Peyer's patch (tissue), 4 donors: ENCODE measurements around the gene ZNF275. TPM values are rescaled to one million over a fixed set of nuclear protein-coding genes. Genes with fewer than 3 reads are reported as not detected.

Experiments
- DNase-seq, 3 donors: peaks; one replicate each; pipeline ENCODE4 v3.0.0-alpha.2; 2017 to 2019
- H3K27ac ChIP-seq, 4 donors: fragments of 200-600 bp; sonication (generic); one replicate each; pipeline ENCODE4 v1.5.1; 2016 to 2019
- H3K27me3 ChIP-seq, 2 donors: fragments of 200-600 bp; sonication (generic); one replicate each; pipeline ENCODE4 v1.5.1; 2019
- H3K36me3 ChIP-seq, 3 donors: fragments of 200-600 bp; sonication (generic); one replicate each; pipeline ENCODE4 v1.5.1; 2016 to 2019
- H3K4me1 ChIP-seq, 4 donors: fragments of 200-600 bp; sonication (generic); one replicate each; pipeline ENCODE4 v1.5.1; 2016 to 2019
- H3K4me3 ChIP-seq, 4 donors: fragments of 200-600 bp; sonication (generic); 1 replicate in 3 of 4; 2 replicates in 1 of 4; pipeline ENCODE4 v1.5.1; 2016 to 2019; ENCODE audit warnings: mild to moderate bottlenecking in 1 of 4
- H3K9me3 ChIP-seq, 4 donors: fragments of 200-600 bp; sonication (generic); one replicate each; pipeline ENCODE4 v1.5.1; 2016 to 2019; ENCODE audit warnings: mild to moderate bottlenecking in 1 of 4
- POLR2A ChIP-seq, 2 donors: fragments of 450-650 bp; IDR thresholded peaks; one replicate each; pipeline ENCODE4 v1.5.1; 2017; ENCODE audit warnings: antibody characterized with exemption in 2 of 2, mild to moderate bottlenecking in 2 of 2, moderate library complexity in 2 of 2
- total RNA-seq, 4 donors: library from RNA; depleted of rRNA; stranded (reverse); fragments of >200 nt; gene quantifications; one replicate each; pipeline ENCODE4 v1.1.0, GENCODE V29; 2016
- TF ChIP-seq, protein P1 (sequence below), 6 experiments: fragments of 450-650 bp in 4 of 6; fragments of 200-600 bp in 2 of 6; sonication (generic) in 1 of 6; IDR thresholded peaks; one replicate each; pipeline ENCODE4 v1.5.1; 2017 to 2019; ENCODE audit warnings: antibody characterized with exemption in 6 of 6, mild to moderate bottlenecking in 3 of 6, moderate library complexity in 1 of 6

Gene ZNF275
- total RNA-seq, 4 donors from 2014 or later = 4.0 to 12.4 (median 7.2) TPM

DNA sequence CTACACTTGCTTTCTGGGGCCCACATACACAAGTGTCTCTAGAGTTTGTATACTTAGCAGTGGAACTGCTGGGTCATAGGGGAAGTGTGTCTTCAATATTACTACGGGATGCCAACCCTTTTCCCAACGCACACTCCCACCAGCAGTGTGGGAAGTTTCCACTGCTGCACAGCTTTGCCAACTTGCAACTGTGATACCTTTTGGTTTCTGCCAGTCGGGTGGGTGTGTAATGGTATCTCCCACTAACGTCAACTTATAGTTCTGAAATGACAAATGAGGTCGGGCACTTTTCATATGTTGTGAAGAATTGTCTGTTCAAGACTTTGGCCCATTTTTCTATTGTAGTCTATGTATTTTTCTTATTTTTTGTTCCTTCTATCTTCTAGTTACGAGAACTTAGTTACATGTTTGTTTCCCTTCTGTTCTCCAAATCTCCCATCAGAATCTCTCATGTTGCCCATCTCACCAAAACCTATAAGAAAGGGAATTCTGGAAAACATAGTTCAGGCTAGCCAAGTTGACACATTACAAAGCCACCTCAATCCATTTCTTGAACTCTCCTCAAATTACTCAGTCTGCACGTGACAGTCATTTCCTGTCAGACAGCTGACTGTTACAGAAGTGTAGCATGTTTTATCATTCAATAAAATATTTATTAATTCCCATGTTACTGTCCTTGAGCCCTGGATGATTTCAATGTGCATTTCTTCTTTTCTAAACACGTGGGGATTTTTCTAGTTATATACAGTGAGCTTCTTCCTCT lies 36.5 kb downstream of the ZNF275 start:
- no peaks in the 10 kb centered on the region for H3K27me3 ChIP-seq
- H3K36me3 ChIP-seq = no peaks in the 10 kb centered on the region
- no peaks in the 10 kb centered on the region for H3K4me1 ChIP-seq
- H3K9me3 ChIP-seq = no peaks in the 10 kb centered on the region
- peak in 1 of 3 donors; percentile 7 for DNase-seq
- no peak overlapping the region for H3K4me3 ChIP-seq
- TF ChIP-seq, protein P1, sequence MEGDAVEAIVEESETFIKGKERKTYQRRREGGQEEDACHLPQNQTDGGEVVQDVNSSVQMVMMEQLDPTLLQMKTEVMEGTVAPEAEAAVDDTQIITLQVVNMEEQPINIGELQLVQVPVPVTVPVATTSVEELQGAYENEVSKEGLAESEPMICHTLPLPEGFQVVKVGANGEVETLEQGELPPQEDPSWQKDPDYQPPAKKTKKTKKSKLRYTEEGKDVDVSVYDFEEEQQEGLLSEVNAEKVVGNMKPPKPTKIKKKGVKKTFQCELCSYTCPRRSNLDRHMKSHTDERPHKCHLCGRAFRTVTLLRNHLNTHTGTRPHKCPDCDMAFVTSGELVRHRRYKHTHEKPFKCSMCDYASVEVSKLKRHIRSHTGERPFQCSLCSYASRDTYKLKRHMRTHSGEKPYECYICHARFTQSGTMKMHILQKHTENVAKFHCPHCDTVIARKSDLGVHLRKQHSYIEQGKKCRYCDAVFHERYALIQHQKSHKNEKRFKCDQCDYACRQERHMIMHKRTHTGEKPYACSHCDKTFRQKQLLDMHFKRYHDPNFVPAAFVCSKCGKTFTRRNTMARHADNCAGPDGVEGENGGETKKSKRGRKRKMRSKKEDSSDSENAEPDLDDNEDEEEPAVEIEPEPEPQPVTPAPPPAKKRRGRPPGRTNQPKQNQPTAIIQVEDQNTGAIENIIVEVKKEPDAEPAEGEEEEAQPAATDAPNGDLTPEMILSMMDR (IDR thresholded peaks at IDR 0.05) = no peak
- no peak for TF ChIP-seq POLR2A (IDR thresholded peaks at IDR 0.05)
- H3K27ac ChIP-seq = no peak overlapping the region

DNA sequence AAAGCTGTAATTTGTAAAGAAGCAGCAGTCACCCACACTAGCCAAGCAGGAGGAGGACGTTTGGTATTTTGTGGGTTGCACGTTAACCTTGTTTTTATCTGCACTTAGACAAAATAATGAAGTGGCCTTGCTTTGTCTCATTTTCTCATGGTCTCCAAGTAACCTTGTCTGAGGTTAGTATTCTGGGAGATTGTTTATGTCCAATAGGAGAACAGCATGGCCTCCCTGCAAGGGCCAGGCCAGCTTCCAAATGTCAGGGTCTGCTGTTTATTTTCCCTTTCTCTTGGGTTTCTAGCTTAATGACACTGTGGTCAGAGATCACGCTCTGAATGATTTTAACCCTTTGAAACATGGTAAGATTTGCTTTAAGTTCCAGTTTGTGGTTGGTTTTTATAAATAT lies 37.3 kb downstream of the ZNF275 start:
- no peaks in the 10 kb centered on the region for H3K9me3 ChIP-seq
- no peak overlapping the region for H3K27ac ChIP-seq
- peak in 1 of 3 donors; percentile 1 for DNase-seq
- TF ChIP-seq, protein P1 (IDR thresholded peaks at IDR 0.05) = no peak
- TF ChIP-seq POLR2A (IDR thresholded peaks at IDR 0.05) = no peak
- no peaks in the 10 kb centered on the region for H3K4me1 ChIP-seq
- no peaks in the 10 kb centered on the region for H3K27me3 ChIP-seq
- H3K36me3 ChIP-seq = no peaks in the 10 kb centered on the region
- H3K4me3 ChIP-seq = no peak overlapping the region

DNA sequence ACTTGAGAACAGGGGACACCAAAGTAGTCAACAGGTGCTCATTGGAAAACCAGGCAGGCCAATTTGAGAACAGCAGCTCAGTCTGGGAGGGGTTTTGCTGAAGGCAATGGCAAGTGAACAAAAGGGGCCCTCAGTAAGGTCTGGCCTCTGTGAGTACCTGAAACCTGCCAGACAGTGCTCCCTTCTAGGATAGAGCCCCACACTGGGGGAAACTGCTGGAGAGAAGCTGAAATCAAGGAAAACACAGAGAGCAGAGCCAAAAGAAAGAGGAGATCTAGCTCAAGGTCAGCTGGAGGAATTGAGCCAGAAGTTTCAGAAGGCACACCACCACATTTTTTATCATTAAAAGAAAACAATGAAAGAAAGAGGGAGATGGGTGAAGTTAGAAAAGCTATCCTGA lies 39.0 kb downstream of the ZNF275 start:
- no peaks in the 10 kb centered on the region for H3K36me3 ChIP-seq
- TF ChIP-seq, protein P1 (IDR thresholded peaks at IDR 0.05) = no peak
- no peak for TF ChIP-seq POLR2A (IDR thresholded peaks at IDR 0.05)
- H3K9me3 ChIP-seq = no peaks in the 10 kb centered on the region
- no peaks in the 10 kb centered on the region for H3K27me3 ChIP-seq
- H3K4me1 ChIP-seq = no peaks in the 10 kb centered on the region
- H3K4me3 ChIP-seq = no peak overlapping the region
- H3K27ac ChIP-seq = no peak overlapping the region
- DNase-seq = no peak

DNA sequence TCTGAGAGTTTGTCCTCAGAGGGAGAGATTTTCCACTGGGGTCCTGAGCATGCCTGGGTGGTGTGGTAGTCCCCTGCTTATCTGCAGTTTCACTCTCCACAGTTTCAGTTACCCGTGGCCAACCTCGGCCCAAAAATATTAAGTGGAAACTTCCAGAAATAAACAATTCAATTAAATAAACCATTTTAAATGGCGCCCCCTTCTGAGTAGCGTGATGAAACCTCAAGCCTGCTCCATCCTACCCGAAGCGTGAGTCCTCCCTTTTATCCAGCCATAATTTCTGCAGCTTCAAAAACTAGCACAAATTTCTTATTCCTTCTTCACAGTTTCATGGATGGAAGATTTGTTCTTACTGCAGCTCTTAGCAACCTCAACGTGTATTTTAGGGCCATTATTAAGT lies 40.5 kb downstream of the ZNF275 start:
- Histone ChIP-seq H3K27me3 (no peaks in the 10 kb centered on the region), H3K27ac (no peak overlapping the region), H3K9me3 (no peaks in the 10 kb centered on the region), H3K4me1 (no peaks in the 10 kb centered on the region), H3K36me3 (no peaks in the 10 kb centered on the region), H3K4me3 (no peak overlapping the region)
- TF ChIP-seq, protein P1 (IDR thresholded peaks at IDR 0.05) = no peak
- no peak for TF ChIP-seq POLR2A (IDR thresholded peaks at IDR 0.05)
- DNase-seq = peak in 1 of 3 donors; percentile 6

DNA sequence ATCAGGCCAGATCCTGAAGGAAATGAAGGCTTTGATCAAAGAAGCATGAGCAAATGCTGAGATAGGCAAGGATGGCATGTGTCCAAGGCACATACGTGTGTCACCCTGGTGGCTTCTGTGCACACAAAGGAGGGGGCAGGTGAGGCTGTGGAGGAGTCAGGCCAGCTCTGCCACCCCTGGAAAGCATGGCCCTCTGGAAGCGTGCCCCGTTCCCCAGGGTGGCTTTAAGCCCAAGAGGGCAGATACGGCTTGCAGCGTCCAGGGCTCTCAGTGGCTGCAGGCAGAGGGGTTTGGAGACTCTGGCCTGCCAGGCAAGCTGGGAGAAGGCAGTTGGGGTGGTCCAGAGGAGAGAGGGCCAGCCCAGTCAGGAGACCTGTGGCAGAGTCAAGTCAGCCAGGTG lies 41.6 kb downstream of the ZNF275 start:
- Histone ChIP-seq H3K4me1 (no peaks in the 10 kb centered on the region), H3K27me3 (no peaks in the 10 kb centered on the region), H3K4me3 (no peak overlapping the region), H3K27ac (no peak overlapping the region), H3K9me3 (no peaks in the 10 kb centered on the region), H3K36me3 (no peaks in the 10 kb centered on the region)
- DNase-seq = peak in 1 of 3 donors; percentile 4
- TF ChIP-seq, protein P1 (IDR thresholded peaks at IDR 0.05) = no peak
- TF ChIP-seq POLR2A (IDR thresholded peaks at IDR 0.05) = no peak
